ENCODE measurements around the gene SH3BGRL3.

The SH3BGRL3 gene

GRCh38 chr1:26278303-26278702, 1.6 kb upstream of the SH3BGRL3 start:
- DNase-seq = no peak

GRCh38 chr1:26278724-26279455, 996 bp upstream of the SH3BGRL3 start:
- no peak for DNase-seq

- DNase-seq = no peak
Measured at GRCh38 chr1:26280333-26281042, 602 bp downstream of the SH3BGRL3 start.

- DNase-seq = no peak
Measured at GRCh38 chr1:26281091-26281958, 1.4 kb downstream of the SH3BGRL3 start.

GRCh38 chr1:26281971-26282370, 2.1 kb downstream of the SH3BGRL3 start:
- peak; percentile 74 for DNase-seq

GRCh38 chr1:26282401-26282918, 2.6 kb downstream of the SH3BGRL3 start:
- DNase-seq = no peak

- DNase-seq = no peak
Measured at GRCh38 chr1:26283279-26283853, 3.5 kb downstream of the SH3BGRL3 start.

- no peak for DNase-seq
Measured at GRCh38 chr1:26283871-26284596, 4.1 kb downstream of the SH3BGRL3 start.

GRCh38 chr1:26284597-26285347, 4.9 kb downstream of the SH3BGRL3 start:
- DNase-seq = no peak

- no peak for DNase-seq
Measured at GRCh38 chr1:26285366-26286063, 5.6 kb downstream of the SH3BGRL3 start.

GRCh38 chr1:26286064-26286416, 6.2 kb downstream of the SH3BGRL3 start:
- no peak for DNase-seq

GRCh38 chr1:26287033-26287711, 7.3 kb downstream of the SH3BGRL3 start:
- DNase-seq = no peak

- no peak for DNase-seq
Measured at GRCh38 chr1:26287811-26288210, 7.9 kb downstream of the SH3BGRL3 start.

GRCh38 chr1:26288311-26288941, 8.5 kb downstream of the SH3BGRL3 start:
- DNase-seq = no peak

GRCh38 chr1:26289158-26290059, 9.5 kb downstream of the SH3BGRL3 start:
- DNase-seq = no peak

GRCh38 chr1:26290122-26290881, 10.4 kb downstream of the SH3BGRL3 start:
- no peak for DNase-seq

GRCh38 chr1:26290882-26291261, 11.0 kb downstream of the SH3BGRL3 start:
- DNase-seq = no peak

- DNase-seq = no peak
Measured at GRCh38 chr1:26291433-26291832, 11.5 kb downstream of the SH3BGRL3 start.

Data from right forelimb (tissue), 1 donor.